Measurements from ENCODE around the gene ZC3H14.

Gene ZC3H14

GRCh38 chr14:88611878-88612277, 49.0 kb downstream of the ZC3H14 start:
- DNase-seq (ENCODE audit: low read depth, low spot score) = no peak

- no peak for DNase-seq (ENCODE audit: low read depth, low spot score)
Observed at GRCh38 chr14:88612981-88613380, 50.1 kb downstream of the ZC3H14 start.

DNA sequence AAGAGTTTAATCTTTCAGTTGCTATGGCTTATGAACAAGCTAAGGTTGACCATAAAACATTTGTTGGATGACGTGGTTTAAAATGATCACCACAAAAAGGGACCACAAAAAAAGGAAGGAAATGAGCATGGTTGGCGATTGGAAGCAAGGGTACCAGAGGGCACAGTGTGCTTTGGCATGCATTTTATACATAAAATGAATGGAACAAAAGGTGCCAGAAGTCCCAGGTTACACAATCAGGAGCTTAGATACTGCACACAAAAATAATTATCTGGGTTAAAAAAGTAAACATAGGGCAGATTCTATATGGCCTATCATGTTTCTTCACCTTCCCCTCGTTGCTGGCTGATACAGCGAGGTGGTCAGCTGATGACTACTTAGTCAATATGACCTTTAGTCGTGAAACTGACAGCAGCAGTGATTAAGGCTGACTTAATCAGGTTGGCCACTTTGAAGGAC, 50.7 kb downstream of the ZC3H14 start:
- DNase-seq (ENCODE audit: low read depth, low spot score) = no peak

DNA sequence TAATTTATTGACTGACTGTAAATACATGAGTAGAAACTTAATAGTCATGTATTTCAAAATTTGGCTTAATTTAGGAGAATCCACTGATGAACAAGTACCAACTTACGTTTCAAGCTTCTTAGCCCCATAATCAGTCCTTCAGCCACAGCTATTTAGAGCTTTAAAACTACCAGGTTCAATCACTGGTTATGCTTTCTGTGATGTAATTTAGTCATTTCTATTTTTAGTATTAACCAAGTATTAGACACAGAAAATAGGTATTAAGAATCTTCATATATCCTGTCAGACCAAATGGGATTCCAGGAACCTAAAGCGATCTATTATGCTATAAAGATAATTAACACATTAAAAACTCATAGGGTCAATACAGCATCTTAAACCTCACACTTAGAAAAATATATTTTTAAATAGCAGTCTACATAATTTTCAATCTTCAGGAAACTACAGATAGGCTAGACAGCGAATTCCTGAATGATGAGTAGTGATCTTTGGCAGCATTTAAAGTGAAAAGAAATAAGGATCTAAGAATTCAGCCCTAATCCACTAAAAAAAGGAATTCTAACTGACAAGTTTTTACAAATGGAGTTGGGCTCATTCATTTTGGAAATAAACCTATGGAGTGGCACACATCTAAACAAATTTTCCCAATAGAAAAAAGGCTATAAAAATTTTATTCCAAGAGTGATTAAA, 51.5 kb downstream of the ZC3H14 start:
- DNase-seq (ENCODE audit: low read depth, low spot score) = no peak

GRCh38 chr14:88616697-88617096, 53.9 kb downstream of the ZC3H14 start:
- DNase-seq (ENCODE audit: low read depth, low spot score) = no peak

DNA sequence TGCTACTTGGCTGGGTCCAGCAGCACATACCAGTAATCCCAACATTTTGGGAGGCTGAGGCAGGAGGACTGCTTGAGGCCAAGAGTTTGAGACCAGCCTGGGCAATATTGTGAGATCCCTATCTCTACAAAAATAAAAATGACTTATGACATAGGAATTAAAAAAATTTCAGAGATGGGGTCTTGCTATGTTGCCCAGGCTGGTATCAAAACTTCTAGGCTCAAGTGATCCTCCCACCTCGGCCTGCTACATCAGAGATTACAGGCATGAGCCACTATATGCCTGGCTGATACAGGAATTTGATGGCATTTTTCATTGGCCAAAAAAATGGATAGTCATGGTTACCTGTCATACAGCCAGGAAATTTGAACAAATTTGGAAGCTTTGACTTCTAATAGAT, 54.6 kb downstream of the ZC3H14 start:
- DNase-seq (ENCODE audit: low read depth, low spot score) = no peak

- DNase-seq (ENCODE audit: low read depth, low spot score) = peak; percentile 61
Observed at GRCh38 chr14:88618476-88618875, 55.6 kb downstream of the ZC3H14 start.

DNA sequence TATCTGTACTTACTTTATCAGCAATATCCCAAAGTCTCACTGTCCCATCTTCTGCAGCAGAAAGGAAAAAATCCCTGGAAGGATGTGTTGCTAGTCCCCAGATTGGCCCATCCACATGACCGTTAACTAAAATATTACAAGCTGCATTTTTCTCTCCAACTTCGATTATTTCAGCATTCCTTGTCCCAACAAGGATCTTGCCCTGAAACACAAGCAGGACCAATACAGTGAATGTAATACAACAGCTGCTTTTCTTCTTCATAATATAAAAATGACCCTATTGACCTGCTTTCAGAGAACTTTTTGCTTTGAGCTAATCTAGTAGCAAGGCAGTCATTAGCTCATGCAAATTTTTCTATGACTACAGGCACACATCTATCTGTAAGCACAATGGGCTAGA, 58.3 kb downstream of the ZC3H14 start:
- DNase-seq (ENCODE audit: low read depth, low spot score) = no peak

DNA sequence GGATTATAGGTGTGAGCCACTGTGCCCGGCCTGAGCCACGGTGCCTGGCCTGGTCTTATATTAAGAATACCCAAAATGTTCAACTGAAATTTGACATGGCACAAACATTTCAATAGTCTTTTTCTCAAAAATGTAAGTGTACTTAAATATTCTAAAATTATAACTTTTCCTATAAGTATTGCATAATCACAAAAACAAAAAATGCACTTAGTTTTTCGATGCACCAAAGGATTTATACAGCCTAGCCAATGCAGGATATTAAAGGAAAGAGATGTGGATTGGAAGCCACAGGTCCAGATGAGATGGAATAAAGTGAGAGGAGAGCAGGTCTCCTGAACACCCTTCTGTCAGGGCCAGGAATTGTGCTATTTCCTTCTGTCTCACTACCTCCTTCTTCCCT, 62.8 kb downstream of the ZC3H14 start:
- no peak for DNase-seq (ENCODE audit: low read depth, low spot score)

GRCh38 chr14:88628033-88628432, 65.2 kb downstream of the ZC3H14 start:
- DNase-seq (ENCODE audit: low read depth, low spot score) = no peak

- no peak for DNase-seq (ENCODE audit: low read depth, low spot score)
Observed at GRCh38 chr14:88628462-88628861, 65.6 kb downstream of the ZC3H14 start.

DNA sequence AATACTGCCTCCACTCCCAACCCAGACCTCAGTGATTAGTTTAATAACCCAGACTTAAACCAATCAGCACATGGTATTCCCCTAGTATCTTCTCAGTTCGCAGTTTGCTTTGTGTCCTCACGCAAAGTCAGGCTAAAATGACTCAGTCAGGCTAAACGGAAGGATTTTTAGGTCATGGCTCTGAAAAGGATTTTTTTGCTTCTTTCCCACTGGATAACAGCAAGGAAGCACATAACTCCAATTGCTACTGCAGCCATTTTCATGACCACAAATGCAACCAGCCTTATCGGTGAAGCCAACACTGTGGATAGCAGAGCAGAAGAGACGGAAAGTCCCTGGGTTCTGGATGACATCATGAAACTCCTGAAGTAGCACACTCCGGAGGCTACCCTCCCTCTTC, 67.7 kb downstream of the ZC3H14 start:
- DNase-seq (ENCODE audit: low read depth, low spot score) = no peak

DNA sequence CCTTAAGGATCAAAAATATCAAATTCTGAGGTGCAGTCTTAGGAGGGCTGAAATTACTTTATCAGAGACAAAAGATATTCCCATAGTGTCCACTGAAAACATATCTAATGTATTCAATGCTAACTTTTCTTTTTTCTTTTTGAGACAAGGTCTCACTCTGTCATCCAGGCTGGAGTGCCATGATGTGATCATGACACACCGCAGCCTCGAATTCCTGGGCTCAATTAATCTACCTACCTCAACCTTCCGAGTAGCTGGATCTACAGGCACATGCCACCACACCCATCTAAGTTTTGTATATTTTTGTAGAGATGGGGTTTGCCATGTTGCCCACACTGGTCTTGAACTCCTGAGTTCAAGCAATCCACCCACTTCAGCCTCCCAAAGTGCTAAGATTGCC, 68.3 kb downstream of the ZC3H14 start:
- DNase-seq (ENCODE audit: low read depth, low spot score) = no peak

DNA sequence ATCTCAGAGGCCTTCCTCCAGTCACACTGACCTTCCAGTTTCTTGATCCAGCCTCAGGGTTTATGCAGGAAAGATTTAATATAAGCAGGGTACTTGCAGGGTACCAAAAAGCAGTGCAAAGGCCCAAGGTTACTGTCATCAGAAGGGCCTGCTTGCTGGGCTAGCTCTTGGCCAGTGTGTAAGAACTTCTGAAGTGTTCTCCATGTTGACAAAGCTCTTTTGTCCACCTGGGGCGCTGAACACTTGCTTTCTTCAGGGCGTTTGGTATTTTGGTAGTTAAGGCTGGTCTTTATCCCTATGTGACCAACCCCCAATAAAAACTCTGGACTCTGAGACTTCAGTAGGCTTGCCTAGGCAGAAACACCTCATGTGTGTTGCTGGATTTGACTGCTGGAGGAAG, 69.7 kb downstream of the ZC3H14 start:
- DNase-seq (ENCODE audit: low read depth, low spot score) = no peak

GRCh38 chr14:88639221-88639620, 76.4 kb downstream of the ZC3H14 start:
- no peak for DNase-seq (ENCODE audit: low read depth, low spot score)

GRCh38 chr14:88660056-88660455, 97.2 kb downstream of the ZC3H14 start:
- no peak for DNase-seq (ENCODE audit: low read depth, low spot score)

DNA sequence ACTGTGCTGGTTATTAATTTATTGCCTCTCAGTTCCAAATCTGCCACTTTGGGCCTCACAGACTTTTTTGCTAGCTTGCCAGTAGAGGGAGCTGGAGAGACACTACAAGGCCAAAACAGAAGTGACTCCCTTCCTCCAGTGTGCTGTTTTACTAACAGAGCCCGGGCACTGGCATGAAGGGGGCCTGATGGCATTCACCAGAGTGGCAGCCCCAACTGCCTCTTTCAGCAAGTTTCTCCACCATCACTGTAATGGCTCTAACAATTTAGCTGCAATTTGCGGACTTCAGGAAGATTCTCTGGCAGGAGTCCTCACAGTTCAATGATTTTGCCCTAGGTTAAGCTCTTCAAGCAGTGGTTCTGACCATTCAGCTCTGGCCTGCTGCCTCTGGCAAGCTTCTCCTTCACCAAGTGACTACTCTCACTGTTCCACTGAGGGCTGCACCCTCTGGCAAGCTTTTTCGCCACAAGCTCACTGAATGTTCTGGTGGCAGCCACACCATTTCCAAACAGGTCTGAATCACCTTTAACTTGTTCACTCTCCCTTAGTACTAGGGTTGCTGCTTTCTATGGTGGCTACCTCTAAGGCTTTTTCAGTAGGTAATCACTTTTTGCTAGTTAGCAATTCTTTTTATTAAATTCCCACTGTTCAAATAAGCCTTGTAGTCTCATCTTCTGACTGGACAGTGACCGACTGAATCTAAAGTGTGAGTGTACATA, 104.9 kb downstream of the ZC3H14 start:
- peak; percentile 25 for DNase-seq (ENCODE audit: low read depth, low spot score)

DNA sequence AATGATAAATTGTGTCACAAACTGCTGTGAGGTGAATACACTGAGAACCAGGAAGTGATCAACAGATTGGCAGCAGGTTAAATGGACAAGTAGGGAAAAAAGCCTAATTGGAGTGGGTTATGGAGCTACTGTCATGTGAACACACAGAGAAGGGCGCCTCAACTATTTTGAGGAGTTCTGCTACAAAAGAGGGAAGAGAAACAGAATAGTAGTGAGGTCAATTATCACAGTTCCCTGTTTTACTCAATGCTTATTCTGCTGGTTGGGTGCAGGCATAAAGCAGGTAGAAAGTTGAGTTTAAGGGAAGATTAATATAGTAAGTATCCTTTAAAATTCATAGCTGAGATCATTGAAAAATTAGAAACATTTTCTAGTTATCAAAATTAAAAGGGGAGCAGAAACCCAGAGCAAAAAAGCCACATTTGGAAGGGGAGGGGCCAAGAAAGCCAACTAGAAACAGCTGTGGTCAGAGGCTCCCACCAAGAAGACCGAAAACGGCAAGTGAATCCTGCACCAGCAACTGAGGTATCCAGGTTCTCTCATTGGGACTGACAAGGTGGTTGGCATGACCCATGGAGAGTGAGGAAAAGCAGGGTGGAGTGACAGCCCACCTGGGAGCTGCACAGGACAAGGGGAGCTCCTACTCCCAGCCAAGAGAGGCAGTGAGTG, 105.7 kb downstream of the ZC3H14 start:
- DNase-seq (ENCODE audit: low read depth, low spot score) = no peak

GRCh38 chr14:88669346-88669745, 106.5 kb downstream of the ZC3H14 start:
- DNase-seq (ENCODE audit: low read depth, low spot score) = no peak

All from iPS DF 19.7 (cell line).